ENCODE results near the gene PSIP1. TPM values are rescaled to one million over a fixed set of nuclear protein-coding genes. Genes with fewer than 3 reads are reported as not detected.

Gene PSIP1
- total RNA-seq, 2 donors from 2014 or later = 21.4 to 21.7 TPM

DNA sequence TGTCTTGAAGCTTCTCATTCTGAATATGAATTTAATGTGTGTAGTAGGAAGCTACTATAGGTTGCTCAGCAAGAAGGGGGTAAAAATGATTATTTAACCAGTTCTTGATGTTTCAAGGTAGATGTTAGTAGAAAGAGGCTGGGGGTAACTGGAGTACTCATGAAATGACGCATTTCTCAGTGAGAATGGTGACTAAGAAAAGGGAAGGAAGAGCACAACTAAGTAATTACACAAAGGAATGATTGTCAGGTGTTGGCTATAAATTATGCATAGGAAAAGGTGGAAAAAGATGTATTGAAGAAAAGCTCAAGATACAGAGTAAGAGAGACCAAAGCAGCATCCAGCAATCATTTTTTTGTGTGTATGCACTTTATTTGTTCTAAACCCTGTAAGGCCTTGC is 1.4 kb upstream of the PSIP1 start:
- H3K4me1 ChIP-seq = peaks cover 0 to 20% of the 10 kb centered on the region in 2 donors
- H3K36me3 ChIP-seq = peaks cover 2% of the 10 kb centered on the region
- TF ChIP-seq, protein P1, sequence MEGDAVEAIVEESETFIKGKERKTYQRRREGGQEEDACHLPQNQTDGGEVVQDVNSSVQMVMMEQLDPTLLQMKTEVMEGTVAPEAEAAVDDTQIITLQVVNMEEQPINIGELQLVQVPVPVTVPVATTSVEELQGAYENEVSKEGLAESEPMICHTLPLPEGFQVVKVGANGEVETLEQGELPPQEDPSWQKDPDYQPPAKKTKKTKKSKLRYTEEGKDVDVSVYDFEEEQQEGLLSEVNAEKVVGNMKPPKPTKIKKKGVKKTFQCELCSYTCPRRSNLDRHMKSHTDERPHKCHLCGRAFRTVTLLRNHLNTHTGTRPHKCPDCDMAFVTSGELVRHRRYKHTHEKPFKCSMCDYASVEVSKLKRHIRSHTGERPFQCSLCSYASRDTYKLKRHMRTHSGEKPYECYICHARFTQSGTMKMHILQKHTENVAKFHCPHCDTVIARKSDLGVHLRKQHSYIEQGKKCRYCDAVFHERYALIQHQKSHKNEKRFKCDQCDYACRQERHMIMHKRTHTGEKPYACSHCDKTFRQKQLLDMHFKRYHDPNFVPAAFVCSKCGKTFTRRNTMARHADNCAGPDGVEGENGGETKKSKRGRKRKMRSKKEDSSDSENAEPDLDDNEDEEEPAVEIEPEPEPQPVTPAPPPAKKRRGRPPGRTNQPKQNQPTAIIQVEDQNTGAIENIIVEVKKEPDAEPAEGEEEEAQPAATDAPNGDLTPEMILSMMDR (IDR thresholded peaks at IDR 0.05) = no peak
- no peak overlapping the region for H3K27ac ChIP-seq
- no peak for DNase-seq (ENCODE audit: low spot score)
- no peaks in the 10 kb centered on the region for H3K27me3 ChIP-seq
- H3K9me3 ChIP-seq = no peaks in the 10 kb centered on the region
- H3K4me3 ChIP-seq = no peak overlapping the region

- no peak for DNase-seq (ENCODE audit: low spot score)
- H3K9me3 ChIP-seq = no peaks in the 10 kb centered on the region
- peaks cover 19% of the 10 kb centered on the region for H3K36me3 ChIP-seq
- H3K27ac ChIP-seq = peak overlapping the region; percentile 93 to 94
- H3K27me3 ChIP-seq = no peaks in the 10 kb centered on the region
- TF ChIP-seq, protein P1 (IDR thresholded peaks at IDR 0.05) = peak in 1 of 2 donors; percentile 7
- peak overlapping the region; percentile 92 to 95 for H3K4me3 ChIP-seq
- H3K4me1 ChIP-seq = peaks cover 0 to 20% of the 10 kb centered on the region in 2 donors
Observed at GRCh38 chr9:15509931-15510788, 610 bp downstream of the PSIP1 start.

GRCh38 chr9:15505921-15506320 is 4.8 kb downstream of the PSIP1 start:
- DNase-seq (ENCODE audit: low spot score) = no peak
- Histone ChIP-seq H3K4me1 (peaks cover 0 to 12% of the 10 kb centered on the region in 2 donors), H3K4me3 (no peak overlapping the region), H3K27me3 (no peaks in the 10 kb centered on the region), H3K9me3 (no peaks in the 10 kb centered on the region), H3K36me3 (peaks cover 22% of the 10 kb centered on the region), H3K27ac (no peak overlapping the region)
- TF ChIP-seq, protein P1 (IDR thresholded peaks at IDR 0.05) = no peak

GRCh38 chr9:15501803-15502202 is 9.0 kb downstream of the PSIP1 start:
- Histone ChIP-seq H3K9me3 (no peaks in the 10 kb centered on the region), H3K36me3 (peaks cover 16% of the 10 kb centered on the region), H3K4me3 (no peak overlapping the region), H3K27me3 (no peaks in the 10 kb centered on the region), H3K27ac (no peak overlapping the region), H3K4me1 (no peaks in the 10 kb centered on the region)
- DNase-seq (ENCODE audit: low spot score) = no peak
- TF ChIP-seq, protein P1 (IDR thresholded peaks at IDR 0.05) = no peak

GRCh38 chr9:15501179-15501578 is 9.6 kb downstream of the PSIP1 start:
- peaks cover 10% of the 10 kb centered on the region for H3K36me3 ChIP-seq
- DNase-seq (ENCODE audit: low spot score) = no peak
- no peaks in the 10 kb centered on the region for H3K9me3 ChIP-seq

More at GRCh38 chr9:15501179-15501578, 9.6 kb downstream of the PSIP1 start:
- no peaks in the 10 kb centered on the region for H3K27me3 ChIP-seq
- no peak overlapping the region for H3K27ac ChIP-seq
- H3K4me1 ChIP-seq = no peaks in the 10 kb centered on the region
- no peak overlapping the region for H3K4me3 ChIP-seq
- TF ChIP-seq, protein P1 (IDR thresholded peaks at IDR 0.05) = no peak

Measured in right atrium auricular region (tissue), 2 donors.